Measurements from ENCODE around the gene TECPR2. TPM values are rescaled to one million over a fixed set of nuclear protein-coding genes. Genes with fewer than 3 reads are reported as not detected.

The TECPR2 gene
- total RNA-seq, 4 donors from 2014 or later: 14.1 to 43.1 (median 23.8) TPM

- intact Hi-C loops (cut with DNase I; ENCODE audit: low total_unique reads): no loop called here
- Histone ChIP-seq H3K27me3 (no peaks in the 10 kb centered on the region), H3K9me3 (no peaks in the 10 kb centered on the region), H3K4me1 (no peaks in the 10 kb centered on the region), H3K27ac (no peak overlapping the region), H3K4me3 (no peak overlapping the region), H3K36me3 (no peaks in the 10 kb centered on the region)
- no peak for DNase-seq
- no peak for TF ChIP-seq POLR2A (IDR thresholded peaks at IDR 0.05)
- TF ChIP-seq, protein P1, sequence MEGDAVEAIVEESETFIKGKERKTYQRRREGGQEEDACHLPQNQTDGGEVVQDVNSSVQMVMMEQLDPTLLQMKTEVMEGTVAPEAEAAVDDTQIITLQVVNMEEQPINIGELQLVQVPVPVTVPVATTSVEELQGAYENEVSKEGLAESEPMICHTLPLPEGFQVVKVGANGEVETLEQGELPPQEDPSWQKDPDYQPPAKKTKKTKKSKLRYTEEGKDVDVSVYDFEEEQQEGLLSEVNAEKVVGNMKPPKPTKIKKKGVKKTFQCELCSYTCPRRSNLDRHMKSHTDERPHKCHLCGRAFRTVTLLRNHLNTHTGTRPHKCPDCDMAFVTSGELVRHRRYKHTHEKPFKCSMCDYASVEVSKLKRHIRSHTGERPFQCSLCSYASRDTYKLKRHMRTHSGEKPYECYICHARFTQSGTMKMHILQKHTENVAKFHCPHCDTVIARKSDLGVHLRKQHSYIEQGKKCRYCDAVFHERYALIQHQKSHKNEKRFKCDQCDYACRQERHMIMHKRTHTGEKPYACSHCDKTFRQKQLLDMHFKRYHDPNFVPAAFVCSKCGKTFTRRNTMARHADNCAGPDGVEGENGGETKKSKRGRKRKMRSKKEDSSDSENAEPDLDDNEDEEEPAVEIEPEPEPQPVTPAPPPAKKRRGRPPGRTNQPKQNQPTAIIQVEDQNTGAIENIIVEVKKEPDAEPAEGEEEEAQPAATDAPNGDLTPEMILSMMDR (IDR thresholded peaks at IDR 0.05): no peak
These were observed 151.4 kb downstream of the TECPR2 start for GRCh38 chr14:102513899-102514772.

- H3K4me3 ChIP-seq: no peak overlapping the region
- no peak for DNase-seq
- H3K27ac ChIP-seq: no peak overlapping the region
- H3K27me3 ChIP-seq: no peaks in the 10 kb centered on the region
- TF ChIP-seq, protein P1 (IDR thresholded peaks at IDR 0.05): no peak
- TF ChIP-seq POLR2A (IDR thresholded peaks at IDR 0.05): no peak
- no peaks in the 10 kb centered on the region for H3K36me3 ChIP-seq
- H3K4me1 ChIP-seq: no peaks in the 10 kb centered on the region
- H3K9me3 ChIP-seq: no peaks in the 10 kb centered on the region
- intact Hi-C loops (cut with DNase I; ENCODE audit: low total_unique reads): no loop called here
These were observed 152.4 kb downstream of the TECPR2 start for GRCh38 chr14:102514987-102515733.

DNA sequence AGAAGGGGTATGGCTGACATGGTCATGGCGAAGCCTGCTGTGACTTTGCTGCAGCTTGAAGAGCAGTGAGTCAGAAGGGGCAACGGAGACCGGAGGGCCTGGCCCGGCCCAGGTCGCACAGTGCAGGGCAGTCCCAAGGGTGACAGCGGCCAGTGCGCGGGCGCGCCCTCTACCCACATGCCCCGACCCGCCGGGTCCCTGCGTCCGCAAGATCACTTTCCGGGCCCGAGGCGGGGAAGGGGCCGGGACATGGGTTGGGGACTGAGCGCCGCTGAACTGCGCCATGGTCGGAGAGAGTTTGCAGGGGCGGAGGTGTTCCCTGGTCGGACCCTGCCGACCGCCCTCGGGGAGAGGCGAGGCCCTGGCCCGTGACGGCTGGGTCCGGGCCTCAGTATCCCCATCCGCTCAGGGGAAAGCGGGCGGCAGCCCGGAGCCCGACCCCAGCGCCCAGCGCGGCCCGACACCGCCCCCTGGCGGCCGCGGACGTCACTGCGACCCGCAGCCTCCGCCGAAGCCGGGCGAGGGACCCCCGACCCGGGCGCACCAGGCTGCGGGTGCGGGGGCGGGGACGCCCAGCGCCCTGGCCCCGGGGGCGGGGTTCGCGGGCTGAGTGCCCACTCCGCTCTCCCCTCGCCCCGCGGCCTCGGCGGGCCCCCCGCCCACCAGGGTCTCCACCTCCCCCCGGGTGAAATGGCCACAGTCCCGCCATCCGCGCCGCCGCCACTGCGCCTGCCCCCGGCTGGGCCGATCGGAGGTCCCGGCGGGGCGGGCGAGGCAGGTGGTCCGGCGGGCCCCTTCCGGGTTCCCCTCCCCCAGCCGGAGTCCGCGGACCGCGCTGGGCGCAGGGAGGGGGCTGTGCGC is 154.0 kb downstream of the TECPR2 start:
- peak overlapping the region; percentile 43 to 51 for H3K4me3 ChIP-seq
- peak overlapping the region in 1 of 2 donors; percentile 61 for H3K27ac ChIP-seq
- intact Hi-C loops (cut with DNase I; ENCODE audit: low total_unique reads): loop anchor here (2.0 kb wide), 1 partner anchor 80 kb away; no protein-coding TSS in a partner anchor
- no peaks in the 10 kb centered on the region for H3K9me3 ChIP-seq
- TF ChIP-seq POLR2A (IDR thresholded peaks at IDR 0.05): peak in 1 of 2 donors; percentile 23
- TF ChIP-seq, protein P1 (IDR thresholded peaks at IDR 0.05): peak; percentile 56 to 99 (median 96)
- no peaks in the 10 kb centered on the region for H3K4me1 ChIP-seq
- no peaks in the 10 kb centered on the region for H3K27me3 ChIP-seq
- H3K36me3 ChIP-seq: no peaks in the 10 kb centered on the region
- peak in 1 of 2 donors; percentile 67 for DNase-seq

GRCh38 chr14:102517392-102518062 is 154.8 kb downstream of the TECPR2 start:
- Histone ChIP-seq H3K27me3 (no peaks in the 10 kb centered on the region), H3K27ac (peak overlapping the region in 1 of 2 donors; percentile 61), H3K4me3 (peak overlapping the region; percentile 43 to 51), H3K4me1 (no peaks in the 10 kb centered on the region), H3K9me3 (no peaks in the 10 kb centered on the region), H3K36me3 (no peaks in the 10 kb centered on the region)
- TF ChIP-seq POLR2A (IDR thresholded peaks at IDR 0.05): no peak
- TF ChIP-seq, protein P1 (IDR thresholded peaks at IDR 0.05): no peak
- intact Hi-C loops (cut with DNase I; ENCODE audit: low total_unique reads): loop anchor here (2.0 kb wide), 1 partner anchor 81 kb away; no protein-coding TSS in a partner anchor
- no peak for DNase-seq
